ENCODE data around the gene CTNND2.

The CTNND2 gene

GRCh38 chr5:11510889-11511288 is 393.4 kb downstream of the CTNND2 start:
- DNase-seq = no peak

- no peak for DNase-seq
Measured at GRCh38 chr5:11509793-11510192, 394.5 kb downstream of the CTNND2 start.

GRCh38 chr5:11507156-11507910 is 396.9 kb downstream of the CTNND2 start:
- DNase-seq = no peak

- no peak for DNase-seq
Measured at GRCh38 chr5:11504886-11505193, 399.4 kb downstream of the CTNND2 start.

- DNase-seq = no peak
Measured at GRCh38 chr5:11504065-11504885, 400.0 kb downstream of the CTNND2 start.

- DNase-seq = no peak
Measured at GRCh38 chr5:11502783-11503182, 401.5 kb downstream of the CTNND2 start.

- DNase-seq = no peak
Measured at GRCh38 chr5:11497651-11498050, 406.6 kb downstream of the CTNND2 start.

- no peak for DNase-seq
Measured at GRCh38 chr5:11496137-11496719, 408.0 kb downstream of the CTNND2 start.

- DNase-seq = no peak
Measured at GRCh38 chr5:11494340-11494739, 409.9 kb downstream of the CTNND2 start.

GRCh38 chr5:11491404-11492075 is 412.7 kb downstream of the CTNND2 start:
- DNase-seq = no peak

GRCh38 chr5:11483630-11484029 is 420.6 kb downstream of the CTNND2 start:
- DNase-seq = no peak

- no peak for DNase-seq
Measured at GRCh38 chr5:11482011-11482410, 422.2 kb downstream of the CTNND2 start.

GRCh38 chr5:11477786-11478185 is 426.5 kb downstream of the CTNND2 start:
- DNase-seq = no peak

GRCh38 chr5:11476866-11477265 is 427.4 kb downstream of the CTNND2 start:
- no peak for DNase-seq

- DNase-seq = no peak
Measured at GRCh38 chr5:11468334-11469039, 435.8 kb downstream of the CTNND2 start.

GRCh38 chr5:11467588-11467987 is 436.7 kb downstream of the CTNND2 start:
- no peak for DNase-seq

GRCh38 chr5:11459716-11460115 is 444.5 kb downstream of the CTNND2 start:
- DNase-seq = no peak

GRCh38 chr5:11455505-11455904 is 448.7 kb downstream of the CTNND2 start:
- no peak for DNase-seq

GRCh38 chr5:11452852-11453251 is 451.4 kb downstream of the CTNND2 start:
- no peak for DNase-seq

- DNase-seq = no peak
Measured at GRCh38 chr5:11449966-11450365, 454.3 kb downstream of the CTNND2 start.

- no peak for DNase-seq
Measured at GRCh38 chr5:11449217-11449616, 455.0 kb downstream of the CTNND2 start.

GRCh38 chr5:11443831-11444230 is 460.4 kb downstream of the CTNND2 start:
- no peak for DNase-seq

- DNase-seq = no peak
Measured at GRCh38 chr5:11432116-11432515, 472.1 kb downstream of the CTNND2 start.
